ENCODE data around the gene FEV.

Gene FEV

GRCh38 chr2:219028141-219028540 is 43.2 kb upstream of the FEV start:
- no peak for DNase-seq (ENCODE audit: extremely low read depth, low read depth)
- TF ChIP-seq CTCF (IDR thresholded peaks at IDR 0.05; ENCODE audit: low read depth, low read length), result no peak

DNA sequence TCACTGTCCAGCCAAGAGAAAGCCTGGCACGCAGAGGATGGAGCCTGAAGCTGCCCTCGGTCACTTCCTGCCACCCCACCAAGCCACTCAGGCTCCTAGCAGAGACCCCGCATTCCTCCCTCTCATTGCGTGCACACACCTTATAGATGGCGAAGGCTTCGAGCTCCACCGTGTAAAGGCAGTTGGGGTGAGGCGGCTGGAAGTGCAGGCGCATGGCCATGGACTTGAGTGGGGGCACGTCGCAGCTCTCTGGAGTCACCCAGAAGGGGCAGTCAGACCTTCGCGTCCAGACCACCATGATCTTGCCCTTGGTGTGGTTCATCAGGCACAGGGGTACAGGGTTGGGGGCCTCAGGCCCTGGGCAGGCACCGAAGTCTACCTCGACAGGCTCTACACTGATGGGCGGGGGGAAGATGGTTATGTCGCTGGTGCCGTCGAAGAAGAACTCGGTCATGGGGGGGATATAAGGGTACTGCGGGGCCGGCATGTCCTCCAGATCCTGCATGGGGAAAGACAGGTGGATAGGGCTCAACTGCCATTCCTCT is 42.6 kb upstream of the FEV start:
- no peak for DNase-seq (ENCODE audit: extremely low read depth, low read depth)
- TF ChIP-seq CTCF (IDR thresholded peaks at IDR 0.05; ENCODE audit: low read depth, low read length), result no peak

DNA sequence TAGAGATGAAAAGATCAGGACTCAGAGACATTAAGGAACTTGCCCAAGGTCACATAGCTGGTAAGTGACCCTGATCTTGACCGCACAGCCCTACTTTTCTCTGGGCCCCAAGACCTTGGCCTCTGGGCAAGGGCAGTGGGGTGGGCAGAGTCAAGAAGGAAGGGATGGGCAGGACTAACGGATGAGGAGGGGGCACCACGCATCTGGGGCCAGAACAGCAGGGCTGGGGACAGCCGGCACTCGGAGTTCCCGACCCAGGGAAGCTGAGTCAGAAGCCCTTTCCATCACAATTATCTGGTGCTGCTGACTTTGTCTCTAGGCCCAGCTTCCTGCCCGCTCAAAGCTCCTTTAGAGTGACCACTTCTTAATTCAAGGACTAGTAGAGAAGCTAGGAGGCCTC is 42.0 kb upstream of the FEV start:
- DNase-seq (ENCODE audit: extremely low read depth, low read depth), result no peak
- TF ChIP-seq CTCF (IDR thresholded peaks at IDR 0.05; ENCODE audit: low read depth, low read length), result no peak

DNA sequence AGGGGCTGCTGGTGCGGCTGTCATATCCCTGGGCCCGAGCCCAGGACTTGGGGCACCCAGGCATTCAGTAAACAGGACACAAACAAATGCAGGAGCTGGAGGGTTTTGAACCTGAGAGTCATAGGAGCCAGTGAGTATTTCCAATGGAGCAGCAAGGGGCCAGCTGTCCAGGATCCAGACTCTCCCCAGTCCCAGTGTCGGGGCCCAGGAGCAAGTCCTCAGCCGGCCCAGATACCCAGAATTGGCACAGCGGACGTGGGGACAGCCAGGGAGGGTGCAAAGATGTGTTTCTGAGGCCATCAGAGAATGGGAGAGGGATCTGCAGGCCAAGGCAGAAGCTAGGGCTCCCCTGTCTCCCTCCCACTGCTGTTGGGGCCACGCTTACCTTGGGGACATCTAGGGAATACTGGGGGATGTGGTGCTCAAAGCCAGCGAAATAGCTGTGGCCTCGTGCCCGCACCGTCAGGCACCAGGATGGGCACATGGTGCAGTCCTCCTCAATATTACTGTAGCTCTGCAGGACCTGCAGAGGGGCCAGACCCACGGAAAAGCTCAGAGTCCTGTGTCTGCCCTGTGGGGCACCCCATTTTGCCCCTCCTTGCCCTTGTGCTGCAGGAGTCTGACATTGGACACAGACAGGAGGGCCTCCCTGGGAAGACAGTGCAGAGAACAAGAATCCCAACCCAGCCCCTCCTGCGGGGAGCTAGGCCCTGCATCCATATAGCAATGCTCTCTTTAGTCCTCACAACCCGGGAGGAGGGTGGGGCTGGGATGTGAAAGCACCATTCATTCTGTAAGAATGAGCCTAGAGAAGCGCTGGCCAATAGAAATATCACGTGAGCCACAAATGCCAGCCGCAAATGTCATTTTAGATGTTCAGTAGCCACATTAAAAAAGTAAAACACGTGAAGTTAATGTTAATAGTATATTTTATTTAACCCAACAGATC is 40.9 kb upstream of the FEV start:
- DNase-seq (ENCODE audit: extremely low read depth, low read depth), result no peak

GRCh38 chr2:219024059-219024458 is 39.1 kb upstream of the FEV start:
- no peak for TF ChIP-seq CTCF (IDR thresholded peaks at IDR 0.05; ENCODE audit: low read depth, low read length)
- DNase-seq (ENCODE audit: extremely low read depth, low read depth), result no peak

More for the DNA sequence above, 40.9 kb upstream of the FEV start:
- TF ChIP-seq CTCF (IDR thresholded peaks at IDR 0.05; ENCODE audit: low read depth, low read length), result no peak

DNA sequence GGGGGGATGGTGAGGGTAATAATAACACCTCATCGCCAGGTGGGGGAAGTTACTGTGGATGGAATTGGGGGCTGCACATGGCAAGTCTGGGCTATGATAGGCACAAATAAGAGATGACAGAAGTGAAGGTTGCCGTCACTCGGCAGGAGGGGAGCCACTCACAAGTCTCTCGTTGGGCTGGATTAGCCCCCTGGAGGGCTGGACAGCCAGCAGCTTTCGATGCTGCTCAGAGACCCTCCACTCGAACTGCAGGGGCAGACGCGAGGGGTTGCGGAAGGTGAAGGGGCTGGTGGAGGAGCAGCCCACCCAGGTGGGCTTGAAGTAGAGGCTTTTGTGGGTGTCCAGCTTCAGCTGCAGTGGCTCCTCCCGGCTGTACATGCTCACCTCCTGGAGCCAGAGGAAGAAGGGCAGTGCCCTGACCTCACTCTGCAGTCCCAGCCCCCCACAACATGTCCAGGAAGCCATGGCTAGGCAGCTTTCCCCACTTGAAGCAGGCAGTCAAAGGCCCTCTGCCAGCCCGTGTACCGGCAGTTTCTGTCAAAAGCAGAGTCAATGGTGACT is 38.1 kb upstream of the FEV start:
- DNase-seq (ENCODE audit: extremely low read depth, low read depth), result no peak
- no peak for TF ChIP-seq CTCF (IDR thresholded peaks at IDR 0.05; ENCODE audit: low read depth, low read length)

- no peak for DNase-seq (ENCODE audit: extremely low read depth, low read depth)
- TF ChIP-seq CTCF (IDR thresholded peaks at IDR 0.05; ENCODE audit: low read depth, low read length), result no peak
These were observed 37.6 kb upstream of the FEV start for GRCh38 chr2:219022616-219023015.

All from AG09319 (cell line).